ENCODE data around the gene SHCBP1.
A peak's percentile ranks its signal among the peaks of the same experiment; 100 is the strongest.

Gene SHCBP1

DNA sequence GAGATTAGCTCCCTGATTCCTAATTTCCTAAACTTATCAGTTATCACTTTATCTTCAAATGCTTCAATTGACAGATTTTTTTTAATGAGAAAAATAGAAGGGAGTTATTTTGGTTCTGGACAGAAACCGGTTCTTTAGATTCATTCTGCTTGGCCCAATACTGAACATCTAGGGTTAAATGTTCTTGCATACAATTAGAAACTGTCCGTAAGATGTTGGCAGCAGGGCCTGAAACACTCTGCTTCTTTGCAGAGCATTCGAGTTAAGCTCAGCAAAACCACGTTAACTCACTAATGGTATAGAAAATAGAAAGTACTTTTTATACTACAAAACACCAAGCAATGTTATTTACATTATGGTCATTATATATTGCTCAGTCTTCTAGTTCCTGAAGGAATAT, 7.2 kb downstream of the SHCBP1 start:
- DNase-seq, result no peak

DNA sequence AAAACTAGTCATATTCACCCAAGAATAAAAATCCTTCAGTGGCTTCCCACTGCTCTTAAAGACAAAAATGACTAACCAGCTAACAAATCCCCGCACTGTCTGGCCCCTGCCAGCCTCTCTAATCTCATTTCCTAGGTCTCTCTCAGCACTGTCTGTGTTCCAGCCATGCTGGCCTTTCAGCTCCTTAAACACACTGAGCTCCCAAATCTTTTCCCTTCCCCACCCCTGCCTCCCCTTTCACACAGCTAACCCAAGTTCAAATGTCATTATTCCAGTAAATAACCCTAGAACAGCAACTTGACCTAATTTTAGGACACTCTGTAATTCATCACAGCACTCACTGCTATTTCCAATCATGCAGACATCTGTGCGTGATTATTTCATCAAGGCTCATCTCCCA, 7.8 kb downstream of the SHCBP1 start:
- DNase-seq, result no peak

DNA sequence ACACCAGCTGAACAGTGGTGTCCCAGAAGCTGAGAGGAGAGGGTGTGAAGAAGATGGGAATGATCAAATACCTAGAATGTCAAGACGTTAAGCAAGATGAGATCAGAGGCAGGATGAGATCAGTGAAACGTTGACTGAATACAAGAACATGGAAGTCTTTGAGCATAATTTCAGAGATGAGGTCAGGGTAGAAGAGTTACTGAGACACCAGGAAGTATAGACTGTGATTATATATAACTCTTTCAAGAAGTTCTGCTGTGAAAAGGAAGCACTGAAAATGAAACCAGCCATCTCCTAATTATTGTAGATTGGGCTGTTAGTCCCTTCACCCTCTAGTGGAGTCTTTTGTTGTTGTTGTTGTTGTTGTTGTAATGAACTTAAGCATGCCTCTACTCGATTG, 9.1 kb downstream of the SHCBP1 start:
- no peak for DNase-seq

DNA sequence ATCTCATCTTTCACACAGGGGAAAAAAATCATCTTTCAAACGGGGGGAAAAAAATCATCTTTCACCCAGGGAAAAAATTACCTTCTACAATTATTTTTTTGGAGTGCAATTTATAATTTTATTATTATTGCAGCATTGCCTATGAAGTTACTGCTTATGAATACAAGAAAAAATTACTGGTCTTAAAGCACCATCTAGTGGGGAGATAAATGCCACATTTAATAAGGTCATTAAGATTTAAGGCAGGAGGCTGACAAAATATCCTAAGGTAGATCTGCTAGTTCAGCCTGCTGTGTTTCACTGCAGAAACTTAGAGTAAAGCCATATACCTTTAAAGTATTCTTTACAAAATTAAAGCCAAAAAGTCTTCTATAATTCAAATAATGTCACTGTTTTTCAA, 13.7 kb downstream of the SHCBP1 start:
- DNase-seq, result no peak

DNA sequence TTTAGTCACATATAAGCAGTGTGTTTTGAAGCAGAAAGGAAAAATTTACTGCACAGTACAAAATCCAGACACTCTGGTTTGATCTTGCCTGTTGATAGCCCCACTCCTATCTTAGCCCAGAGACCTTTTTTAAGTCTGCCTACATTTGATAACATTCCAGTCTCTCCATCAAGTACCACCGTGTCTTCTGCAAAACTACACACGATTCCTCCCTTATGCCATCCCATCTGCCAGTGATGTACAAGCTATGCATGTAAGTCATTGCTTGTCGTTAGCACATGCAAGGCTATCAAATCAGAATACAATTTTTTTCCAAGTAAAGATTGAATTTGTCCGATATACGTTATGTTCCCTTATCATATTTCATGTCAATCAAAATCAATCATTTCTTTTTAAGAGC, 14.9 kb downstream of the SHCBP1 start:
- no peak for DNase-seq

DNA sequence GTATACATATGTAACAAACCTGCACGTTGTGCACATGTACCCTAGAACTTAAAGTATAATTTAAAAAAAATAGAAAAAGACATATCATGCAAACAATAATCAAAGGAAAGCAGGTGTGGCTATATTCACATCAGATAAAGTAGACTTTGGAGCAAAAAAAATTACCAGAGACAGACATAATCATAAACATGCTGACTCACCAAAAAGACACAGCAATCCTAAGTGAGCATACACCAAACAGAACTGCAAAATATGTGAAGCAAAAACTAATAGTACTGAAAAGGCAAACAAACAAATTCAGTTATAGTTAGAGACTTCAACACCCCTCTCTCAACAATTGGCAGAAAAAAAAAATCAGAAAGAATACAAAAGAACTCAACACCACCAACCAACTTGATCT, 29.9 kb downstream of the SHCBP1 start:
- no peak for DNase-seq

DNA sequence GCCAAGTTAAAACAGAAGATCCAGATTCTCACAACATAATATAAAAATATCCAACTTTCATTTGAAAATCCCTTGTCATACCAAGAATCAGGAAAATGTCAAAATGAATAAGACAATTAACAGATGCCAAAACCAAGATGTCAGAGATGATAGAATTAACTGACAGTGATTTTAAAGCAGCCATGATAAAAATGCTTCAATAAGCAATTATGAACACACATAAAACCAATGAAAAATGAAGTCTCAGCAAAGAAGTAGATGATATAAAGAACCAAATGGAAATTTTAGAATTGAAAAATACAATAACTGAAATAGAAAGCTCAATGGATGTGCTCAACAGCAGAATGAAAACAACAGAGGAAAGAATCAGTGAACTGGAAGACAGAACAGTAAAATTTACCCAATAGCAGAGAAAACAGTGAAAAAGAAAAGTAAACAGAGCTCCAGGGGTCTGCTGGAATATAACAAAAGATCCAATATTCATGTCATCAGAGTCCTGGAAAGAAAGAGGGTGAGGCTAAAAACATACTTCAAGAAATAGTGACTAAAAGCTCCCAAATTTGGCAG, 35.1 kb downstream of the SHCBP1 start:
- no peak for DNase-seq

DNA sequence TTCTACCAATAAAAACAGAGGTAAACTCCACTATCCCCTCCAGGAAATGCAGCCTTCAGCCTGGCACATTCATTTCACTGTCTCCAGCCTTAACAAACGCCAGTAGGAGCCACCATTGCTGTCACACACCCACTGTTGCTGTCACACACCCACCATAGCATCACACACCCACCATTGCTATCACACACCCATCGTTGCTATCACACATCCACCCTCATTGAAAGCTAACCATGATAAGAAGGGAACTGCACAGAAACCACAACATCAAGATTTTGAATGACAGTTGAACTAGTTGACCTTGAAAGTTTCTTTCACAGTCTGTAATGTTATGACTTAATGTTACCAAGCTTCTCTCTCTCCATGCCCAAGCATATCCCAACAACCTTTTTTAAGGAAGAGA, 38.1 kb downstream of the SHCBP1 start:
- DNase-seq, result no peak

DNA sequence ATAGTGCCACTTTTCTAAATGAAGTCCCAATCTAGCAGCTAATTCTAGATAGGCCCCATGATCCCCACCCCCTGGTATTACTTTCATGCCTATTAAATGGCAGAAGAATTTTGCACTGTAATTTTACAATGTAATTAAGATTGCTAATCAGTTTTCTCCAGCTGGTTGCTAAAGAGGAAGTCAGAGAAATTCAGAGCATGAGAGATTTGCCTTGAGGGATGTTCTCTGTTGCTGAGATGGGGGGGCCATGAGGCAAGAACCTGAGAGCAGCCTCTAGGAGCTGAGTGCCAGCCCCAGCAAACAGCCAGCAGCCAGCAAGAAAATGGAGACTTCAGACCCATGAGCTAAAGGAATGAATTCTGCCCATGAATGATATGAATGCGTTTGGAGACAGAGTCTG, 38.9 kb downstream of the SHCBP1 start:
- no peak for DNase-seq

DNA sequence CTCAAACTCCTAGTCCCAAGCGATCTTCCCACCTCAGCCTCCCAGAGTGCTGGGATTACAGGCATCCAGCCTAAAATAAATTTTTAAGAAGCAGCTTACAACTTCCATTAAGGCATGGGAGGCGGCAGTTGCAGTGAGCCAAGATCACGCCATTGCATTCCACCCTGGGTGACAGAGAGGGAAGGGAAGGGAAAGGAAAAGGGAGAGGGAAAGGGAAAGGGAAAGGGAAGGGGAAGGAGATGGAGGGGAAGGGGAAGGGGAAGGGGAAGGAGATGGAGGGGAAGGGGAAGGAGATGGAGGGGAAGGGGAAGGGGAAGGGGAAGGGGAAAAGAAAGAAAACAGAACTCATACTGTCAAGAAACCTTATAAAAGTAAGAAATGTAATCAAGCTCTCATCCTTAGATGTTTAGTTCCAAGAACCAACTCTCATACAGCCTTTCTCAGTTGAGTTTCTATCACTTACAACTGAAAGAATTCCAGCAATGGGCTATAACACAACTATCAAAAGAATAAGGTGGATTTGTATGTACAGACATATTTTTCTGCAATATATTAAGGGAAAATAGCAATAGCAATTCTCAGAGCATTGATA, 43.1 kb downstream of the SHCBP1 start:
- DNase-seq, result no peak

DNA sequence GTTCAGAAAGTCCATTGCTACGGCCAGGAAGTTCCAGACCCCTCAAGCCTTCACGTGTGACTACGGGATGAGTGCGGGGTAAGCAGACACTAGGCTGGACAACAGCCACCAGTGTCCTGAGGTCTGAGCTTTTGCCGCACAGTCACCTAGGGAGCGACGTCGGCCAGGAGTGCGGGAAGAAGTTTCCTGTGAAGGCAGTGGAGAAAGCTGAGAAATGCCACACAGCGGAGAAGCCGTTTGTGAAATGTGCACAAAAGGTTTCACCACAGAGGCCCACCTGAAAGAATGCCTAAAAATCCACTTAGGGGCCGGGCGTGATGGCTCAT, 47.4 kb downstream of the SHCBP1 start:
- DNase-seq, result no peak

DNA sequence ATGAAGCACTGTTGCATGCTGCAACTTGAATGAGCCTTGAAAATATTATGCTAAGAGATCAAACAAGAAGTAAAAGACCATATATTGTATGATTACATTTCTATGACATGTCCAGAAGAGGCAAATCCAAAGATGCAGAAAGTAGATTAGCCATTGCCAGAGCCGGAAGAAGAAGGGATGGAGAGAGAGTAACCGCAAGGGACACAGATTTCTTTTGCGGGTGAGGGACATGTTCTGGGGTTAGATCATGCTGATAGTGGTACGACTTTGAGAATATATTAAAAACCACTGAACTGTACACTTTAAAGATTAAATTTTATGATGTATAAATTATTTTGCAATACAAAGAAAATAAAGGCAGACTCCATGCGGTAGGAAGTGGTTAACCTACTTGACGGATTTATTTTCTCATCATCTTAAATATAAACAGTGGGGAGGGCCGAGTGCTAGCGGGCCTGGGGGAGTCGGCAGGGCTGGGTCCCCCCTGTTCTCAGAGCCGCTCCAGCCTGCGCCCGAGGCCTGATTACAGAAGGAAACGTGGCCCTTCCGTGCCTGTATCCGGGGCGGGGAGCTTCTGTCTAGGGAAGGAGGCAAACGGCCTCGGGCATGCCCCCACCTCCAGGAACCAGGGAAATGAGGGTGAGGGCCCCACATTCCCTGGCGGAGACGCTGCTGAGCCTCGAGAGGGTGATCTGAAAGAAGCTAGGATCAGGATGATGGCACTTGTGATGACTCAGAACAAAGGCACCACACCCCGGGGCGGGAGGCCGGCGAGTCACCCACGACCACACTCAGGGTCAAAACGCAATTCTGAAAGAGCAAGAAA, 48.0 kb downstream of the SHCBP1 start:
- DNase-seq, result no peak

DNA sequence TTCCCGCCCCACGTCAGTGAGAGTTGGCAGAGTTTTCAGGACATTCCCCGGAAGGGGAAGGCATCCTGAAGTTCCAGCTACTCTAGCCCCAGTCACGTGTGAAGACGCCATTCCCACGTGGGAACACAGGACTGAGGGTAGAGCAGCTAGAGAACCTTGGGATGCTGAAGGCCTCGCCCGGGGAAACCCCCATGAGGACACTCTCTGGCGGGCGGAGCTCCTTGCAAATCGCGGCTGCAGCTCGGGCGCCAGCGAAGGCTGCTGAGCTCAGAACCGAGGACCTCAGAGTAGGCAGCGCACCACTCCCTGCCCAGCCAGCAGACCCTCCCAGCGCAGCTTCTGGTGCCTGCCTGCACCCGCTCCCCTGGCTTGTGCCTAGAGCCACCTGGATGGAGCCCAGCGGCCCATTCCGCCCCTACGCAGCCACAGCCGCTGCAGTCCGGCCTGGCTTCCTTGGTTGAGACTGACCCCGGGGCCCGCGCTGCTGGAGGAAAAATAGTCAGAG, 51.9 kb downstream of the SHCBP1 start:
- no peak for DNase-seq

DNA sequence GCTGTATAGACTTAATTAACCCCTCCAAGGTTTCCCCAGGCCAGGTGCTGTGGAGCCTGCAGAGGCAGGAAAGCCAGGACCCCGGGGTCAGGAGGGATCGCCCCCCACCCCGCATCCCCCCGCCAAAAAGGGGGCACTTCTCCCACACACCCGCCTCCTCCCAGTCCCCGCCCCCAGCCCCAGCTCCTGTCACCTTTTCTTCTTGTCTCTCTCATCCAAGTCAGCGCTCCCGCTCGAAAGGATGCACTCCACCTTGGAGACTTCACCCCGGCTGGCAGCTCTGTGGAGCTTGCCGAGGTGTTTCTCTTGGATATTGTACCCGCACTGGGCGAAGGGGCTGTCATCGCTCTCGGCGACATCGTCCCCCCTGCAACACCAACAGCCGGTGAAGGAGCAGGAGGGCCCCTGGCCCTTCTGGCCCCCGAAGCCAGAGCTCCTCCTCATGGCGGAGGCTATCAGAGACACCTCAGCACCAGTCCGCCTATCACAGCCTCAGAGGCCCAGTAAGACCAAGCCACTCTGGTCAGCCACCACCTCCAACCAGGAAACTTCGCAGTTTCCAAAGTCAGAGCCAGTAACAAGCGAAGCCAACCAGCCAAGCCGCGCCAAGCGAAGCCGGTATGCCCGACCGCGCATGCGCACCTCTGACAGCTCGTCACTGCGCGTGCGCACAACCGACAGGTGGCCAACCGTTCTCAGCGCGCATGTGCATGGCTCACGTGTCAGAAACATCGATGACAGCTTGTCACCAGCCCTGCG, 52.5 kb downstream of the SHCBP1 start:
- no peak for DNase-seq

DNA sequence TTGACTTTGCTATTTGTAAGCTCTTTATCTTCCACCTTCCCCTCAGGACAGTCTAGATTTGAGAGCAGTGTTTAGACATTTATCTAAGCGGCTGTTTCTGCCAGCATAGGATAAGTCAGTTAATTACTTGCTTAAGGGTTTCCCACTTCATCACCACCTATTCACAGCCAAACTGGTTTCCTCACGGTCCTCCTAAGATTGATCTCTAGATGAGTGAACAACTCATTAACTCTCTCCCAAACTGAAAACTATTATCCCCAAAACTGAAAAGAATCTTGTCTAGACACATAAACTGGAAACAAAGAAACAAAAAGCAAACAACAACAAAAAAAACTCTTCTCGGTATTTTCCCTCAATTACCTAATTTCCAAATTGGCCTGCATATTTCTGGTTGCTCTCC, 58.2 kb downstream of the SHCBP1 start:
- DNase-seq, result no peak

DNA sequence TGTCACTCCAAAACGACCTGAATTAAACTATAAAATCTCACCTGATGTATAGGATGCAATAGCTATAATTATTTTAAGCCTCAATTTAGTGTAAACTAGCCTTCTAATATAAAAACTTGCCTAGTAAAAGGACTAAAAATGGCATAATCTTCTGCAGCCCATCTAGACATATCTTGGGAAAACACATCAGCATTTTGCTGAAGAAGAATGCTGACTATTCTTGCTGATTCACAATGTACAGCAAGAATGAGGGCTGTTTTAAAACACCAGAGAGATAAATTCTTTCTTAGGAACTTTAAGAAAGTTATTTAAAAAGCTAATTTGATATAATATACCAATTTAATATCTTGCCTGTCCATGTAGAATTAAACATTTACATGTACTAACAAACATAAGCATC, 63.2 kb downstream of the SHCBP1 start:
- DNase-seq, result no peak

DNA sequence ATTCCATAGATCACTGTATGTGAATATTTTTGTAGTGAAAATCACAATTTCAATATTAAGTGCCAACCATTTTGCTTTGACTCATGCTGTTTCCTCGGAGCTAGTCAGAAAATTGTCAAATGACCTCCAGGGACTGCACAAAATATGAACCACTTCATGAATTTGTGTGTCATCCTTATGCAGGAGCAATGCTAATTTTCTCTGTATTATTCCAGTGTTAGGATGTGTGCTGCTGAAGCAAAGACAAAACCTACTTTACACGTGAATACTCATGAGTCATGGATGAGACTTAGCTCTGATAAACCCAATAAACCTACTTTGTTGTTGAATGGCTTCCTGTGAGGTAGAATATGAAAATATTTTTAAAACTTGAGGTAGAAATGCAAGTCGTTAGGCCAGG, 65.2 kb downstream of the SHCBP1 start:
- DNase-seq, result no peak

DNA sequence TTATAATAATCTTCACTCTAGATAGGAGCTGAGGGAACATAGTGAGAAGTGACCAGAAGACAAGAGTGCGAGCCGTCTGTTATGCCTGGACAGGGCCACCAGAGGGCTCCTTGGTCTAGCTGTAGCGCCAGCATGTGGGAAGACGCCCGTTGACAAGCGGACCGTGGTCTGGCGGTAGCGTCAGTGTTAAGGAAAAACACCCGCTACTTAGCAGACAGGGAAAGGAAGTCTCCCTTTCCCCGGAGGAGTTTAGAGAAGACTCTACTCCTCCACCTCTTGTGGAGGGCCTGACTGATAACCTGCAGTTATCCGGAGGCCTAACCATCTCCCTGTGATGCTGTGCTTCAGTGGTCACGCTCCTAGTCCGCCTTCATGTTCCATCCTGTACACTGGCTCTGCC, 66.7 kb downstream of the SHCBP1 start:
- DNase-seq, result peak; percentile 26

DNA sequence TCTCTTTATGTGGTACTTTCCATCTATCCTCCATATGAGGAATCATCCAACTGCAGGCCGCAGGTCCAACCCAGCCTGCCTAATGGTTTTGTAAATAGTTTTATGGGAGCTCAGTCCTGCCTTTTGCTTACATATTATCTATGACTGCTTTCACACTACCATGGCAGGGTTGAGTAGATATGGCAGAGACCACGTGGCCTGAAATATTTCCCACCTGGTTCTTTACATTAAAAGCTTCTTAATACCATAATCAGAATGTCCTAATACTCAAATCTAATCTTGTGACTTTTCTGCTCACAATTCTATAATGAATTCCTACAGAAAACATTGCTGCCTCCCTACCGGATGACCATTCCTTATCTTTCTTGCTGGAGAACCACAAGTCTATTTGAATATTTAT, 71.7 kb downstream of the SHCBP1 start:
- DNase-seq, result no peak
